BE2C (cell line): ENCODE results near the gene NCBP1.
A peak's percentile ranks its signal among the peaks of the same experiment; 100 is the strongest.

Source experiments
- DNase-seq: peaks from one replicate; pipeline ENCODE4 v3.0.0-alpha.2; 2020
- H3K27me3 ChIP-seq: fragments of 250-450 bp; sonication (Bioruptor Pico); 2 replicates; pipeline ENCODE4 v1.5.1; 2020; ENCODE audit warnings: mild to moderate bottlenecking
- H3K36me3 ChIP-seq: fragments of 250-450 bp; sonication (Bioruptor Pico); 2 replicates; pipeline ENCODE4 v1.5.1; 2020; ENCODE audit warnings: mild to moderate bottlenecking
- H3K4me1 ChIP-seq: fragments of 250-450 bp; sonication (Bioruptor Pico); 2 replicates; pipeline ENCODE4 v1.5.1; 2020
- H3K4me3 ChIP-seq: 2 replicates; pipeline ENCODE4 v1.5.1; 2011; ENCODE audit warnings: low read depth, low read length
- H3K9me3 ChIP-seq: fragments of 250-450 bp; sonication (Bioruptor Pico); 2 replicates; pipeline ENCODE4 v1.5.1; 2020
- CTCF ChIP-seq: IDR thresholded peaks from 2 replicates; pipeline ENCODE4 v1.5.1; 2012; ENCODE audit warnings: mild to moderate bottlenecking, low read depth, low read length

NCBP1 gene

GRCh38 chr9:97632248-97632984, 1.2 kb upstream of the NCBP1 start:
- DNase-seq: peak; percentile 41
- TF ChIP-seq CTCF: no peak
- no peaks in the 10 kb centered on the region for H3K9me3 ChIP-seq
- peak overlapping the region; percentile 75 for H3K4me3 ChIP-seq
- no peaks in the 10 kb centered on the region for H3K4me1 ChIP-seq
- no peaks in the 10 kb centered on the region for H3K27me3 ChIP-seq
- peaks cover 4% of the 10 kb centered on the region for H3K36me3 ChIP-seq

GRCh38 chr9:97633859-97634490, 354 bp downstream of the NCBP1 start:
- DNase-seq: no peak
- no peaks in the 10 kb centered on the region for H3K27me3 ChIP-seq
- no peaks in the 10 kb centered on the region for H3K9me3 ChIP-seq
- no peaks in the 10 kb centered on the region for H3K36me3 ChIP-seq
- no peaks in the 10 kb centered on the region for H3K4me1 ChIP-seq
- TF ChIP-seq CTCF: no peak
- peak overlapping the region; percentile 75 for H3K4me3 ChIP-seq

GRCh38 chr9:97635026-97635425, 1.4 kb downstream of the NCBP1 start:
- H3K9me3 ChIP-seq: no peaks in the 10 kb centered on the region
- H3K4me3 ChIP-seq: peak overlapping the region; percentile 75
- TF ChIP-seq CTCF: no peak
- H3K4me1 ChIP-seq: no peaks in the 10 kb centered on the region
- no peaks in the 10 kb centered on the region for H3K36me3 ChIP-seq
- no peak for DNase-seq
- no peaks in the 10 kb centered on the region for H3K27me3 ChIP-seq

- H3K4me3 ChIP-seq: peak overlapping the region; percentile 27
- DNase-seq: no peak
- H3K36me3 ChIP-seq: peaks cover 14% of the 10 kb centered on the region
- TF ChIP-seq CTCF: no peak
- no peaks in the 10 kb centered on the region for H3K9me3 ChIP-seq
- no peaks in the 10 kb centered on the region for H3K27me3 ChIP-seq
- H3K4me1 ChIP-seq: no peaks in the 10 kb centered on the region
These were observed 3.3 kb downstream of the NCBP1 start for GRCh38 chr9:97636903-97637302.

GRCh38 chr9:97638666-97639065, 5.0 kb downstream of the NCBP1 start:
- peak; percentile 53 for TF ChIP-seq CTCF
- DNase-seq: no peak
- Histone ChIP-seq H3K9me3 (no peaks in the 10 kb centered on the region), H3K36me3 (peaks cover 32% of the 10 kb centered on the region), H3K4me3 (no peak overlapping the region), H3K27me3 (no peaks in the 10 kb centered on the region), H3K4me1 (no peaks in the 10 kb centered on the region)

GRCh38 chr9:97640325-97640724, 6.7 kb downstream of the NCBP1 start:
- no peak for DNase-seq
- peaks cover 45% of the 10 kb centered on the region for H3K36me3 ChIP-seq

More at GRCh38 chr9:97640325-97640724, 6.7 kb downstream of the NCBP1 start:
- Histone ChIP-seq H3K27me3 (no peaks in the 10 kb centered on the region), H3K4me1 (no peaks in the 10 kb centered on the region), H3K9me3 (no peaks in the 10 kb centered on the region), H3K4me3 (no peak overlapping the region)
- no peak for TF ChIP-seq CTCF
